ENCODE results near the gene SRRM3.
A peak's percentile ranks its signal among the peaks of the same experiment; 100 is the strongest.

Gene SRRM3

DNA sequence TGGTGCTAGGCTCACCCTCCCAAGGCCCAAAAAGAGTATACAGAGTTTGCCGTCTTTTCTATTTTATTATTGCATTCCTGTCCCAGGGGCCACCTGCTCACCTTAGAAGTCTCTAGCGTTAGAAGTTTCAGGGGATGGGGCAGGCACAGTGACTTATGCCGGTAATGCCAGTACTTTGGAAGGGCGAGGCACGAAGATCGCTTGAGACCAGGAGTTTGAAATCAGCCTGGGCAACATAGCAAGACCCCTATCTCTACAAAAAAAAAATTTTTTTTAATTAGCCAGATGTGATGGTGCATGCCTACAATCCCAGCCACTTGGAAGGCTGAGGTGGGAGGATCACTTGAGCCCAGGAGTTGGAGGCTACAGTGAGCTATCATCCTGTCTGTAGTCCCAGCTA is 70.4 kb downstream of the SRRM3 start:
- no peaks in the 10 kb centered on the region for H3K79me1 ChIP-seq (ENCODE audit: low read depth, low read length)
- H3K27ac ChIP-seq (replicated peaks; ENCODE audit: low read length), result no peak overlapping the region
- no peak overlapping the region for H2AFZ ChIP-seq (ENCODE audit: low read length)
- H3K27me3 ChIP-seq (ENCODE audit: control insufficient read depth in 3 of 3, insufficient read depth in 3 of 3, low read depth in 1 of 3, low read length in 3 of 3), result peaks cover 5 to 48% (median 24%) of the 10 kb centered on the region in 3 experiments
- H4K8ac ChIP-seq (ENCODE audit: low read depth, low read length), result no peak overlapping the region
- H3K14ac ChIP-seq (ENCODE audit: low read length), result no peak overlapping the region
- no peak for DNase-seq (ENCODE audit: low spot score)
- no peak overlapping the region for H4K91ac ChIP-seq (ENCODE audit: low read depth, low read length, poor library complexity)
- H3K9me3 ChIP-seq (replicated peaks in 1 of 2; ENCODE audit: control insufficient read depth in 2 of 2, insufficient read depth in 1 of 2, low read depth in 1 of 2, low read length in 2 of 2), result no peaks in the 10 kb centered on the region
- no peak overlapping the region for H3K23ac ChIP-seq (ENCODE audit: low read depth, low read length, poor library complexity)
- H2BK12ac ChIP-seq (ENCODE audit: low read length), result no peak overlapping the region
- H3K36me3 ChIP-seq (replicated peaks in 1 of 2; ENCODE audit: control insufficient read depth in 2 of 2, insufficient read depth in 2 of 2, low read length in 2 of 2), result no peaks in the 10 kb centered on the region
- H2BK15ac ChIP-seq (ENCODE audit: low read length), result peak overlapping the region; percentile 0
- WGBS, 2 donors (ENCODE audit: extremely low coverage in 2 of 2, insufficient read length in 2 of 2, insufficient replicate concordance in 1 of 2), result no CpG with 5 or more reads among the region's 6 CpGs
- no peak overlapping the region for H3K4me2 ChIP-seq (ENCODE audit: insufficient read depth, low read length, poor library complexity, severe bottlenecking)
- no peak overlapping the region for H2AK5ac ChIP-seq (ENCODE audit: low read depth, low read length)
- no peak overlapping the region for H3K4ac ChIP-seq (ENCODE audit: low read length)
- H2BK120ac ChIP-seq (ENCODE audit: low read depth, low read length), result no peak overlapping the region
- H2BK5ac ChIP-seq (ENCODE audit: low read length), result no peak overlapping the region
- H3K9ac ChIP-seq (ENCODE audit: low read depth, low read length, poor library complexity), result no peak overlapping the region
- H3K4me1 ChIP-seq (ENCODE audit: control insufficient read depth in 2 of 2, insufficient read depth in 1 of 2, low read depth in 1 of 2, low read length in 2 of 2), result peaks cover 7 to 12% of the 10 kb centered on the region in 2 donors
- H3K4me3 ChIP-seq (ENCODE audit: low read length in 2 of 2), result no peak overlapping the region
- H3K18ac ChIP-seq (ENCODE audit: low read length), result no peak overlapping the region

DNA sequence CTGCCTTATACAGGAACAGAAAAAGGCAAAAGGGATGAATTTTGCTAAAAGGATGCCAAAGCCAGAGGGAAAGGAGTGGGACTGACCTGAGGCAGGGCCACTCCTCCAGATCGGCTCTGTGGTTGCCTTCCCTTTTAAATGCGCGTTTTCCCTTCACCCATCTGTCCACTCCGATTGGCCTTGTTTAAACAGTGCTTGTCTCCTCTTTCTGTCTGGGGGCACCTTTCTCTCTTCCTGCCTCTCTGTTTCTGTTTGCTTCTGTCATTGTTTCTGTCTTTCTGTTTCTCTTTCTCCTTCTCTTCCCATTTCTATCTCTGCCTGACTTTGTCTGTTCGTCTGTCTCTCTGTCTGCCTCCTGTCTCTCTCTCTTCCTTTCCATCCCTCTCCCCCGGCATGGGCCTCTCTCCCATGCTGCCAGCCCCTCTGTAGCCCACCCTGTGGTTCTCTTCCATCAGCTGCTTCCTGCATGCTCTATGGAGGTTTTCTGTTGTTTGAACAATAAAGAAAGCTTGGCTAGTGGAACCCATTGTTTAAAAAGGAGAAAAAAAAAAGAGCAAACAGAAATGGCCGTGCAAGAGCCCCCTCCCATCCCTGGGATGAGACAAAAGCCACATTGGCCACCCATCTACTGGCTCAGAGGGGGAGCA is 71.3 kb downstream of the SRRM3 start:
- Histone ChIP-seq H3K4ac (ENCODE audit: low read length) (no peak overlapping the region), H3K4me1 (ENCODE audit: control insufficient read depth in 2 of 2, insufficient read depth in 1 of 2, low read depth in 1 of 2, low read length in 2 of 2) (peaks cover 6 to 12% of the 10 kb centered on the region in 2 donors), H2BK12ac (ENCODE audit: low read length) (no peak overlapping the region), H3K14ac (ENCODE audit: low read length) (no peak overlapping the region), H3K27ac (replicated peaks; ENCODE audit: low read length) (no peak overlapping the region), H2AK5ac (ENCODE audit: low read depth, low read length) (no peak overlapping the region), H2BK120ac (ENCODE audit: low read depth, low read length) (no peak overlapping the region), H3K4me3 (ENCODE audit: low read length in 2 of 2) (no peak overlapping the region), H3K9me3 (replicated peaks in 1 of 2; ENCODE audit: control insufficient read depth in 2 of 2, insufficient read depth in 1 of 2, low read depth in 1 of 2, low read length in 2 of 2) (no peaks in the 10 kb centered on the region), H4K8ac (ENCODE audit: low read depth, low read length) (no peak overlapping the region), H3K23ac (ENCODE audit: low read depth, low read length, poor library complexity) (no peak overlapping the region), H2BK15ac (ENCODE audit: low read length) (no peak overlapping the region), H3K9ac (ENCODE audit: low read depth, low read length, poor library complexity) (no peak overlapping the region), H2BK5ac (ENCODE audit: low read length) (no peak overlapping the region), H2AFZ (ENCODE audit: low read length) (peak overlapping the region; percentile 89), H3K27me3 (ENCODE audit: control insufficient read depth in 3 of 3, insufficient read depth in 3 of 3, low read depth in 1 of 3, low read length in 3 of 3) (peaks cover 3 to 48% (median 18%) of the 10 kb centered on the region in 3 experiments), H3K18ac (ENCODE audit: low read length) (no peak overlapping the region), H3K4me2 (ENCODE audit: insufficient read depth, low read length, poor library complexity, severe bottlenecking) (no peak overlapping the region), H3K79me1 (ENCODE audit: low read depth, low read length) (no peaks in the 10 kb centered on the region), H3K36me3 (replicated peaks in 1 of 2; ENCODE audit: control insufficient read depth in 2 of 2, insufficient read depth in 2 of 2, low read length in 2 of 2) (no peaks in the 10 kb centered on the region), H4K91ac (ENCODE audit: low read depth, low read length, poor library complexity) (no peak overlapping the region)
- WGBS, 2 donors (ENCODE audit: extremely low coverage in 2 of 2, insufficient read length in 2 of 2, insufficient replicate concordance in 1 of 2), result no CpG with 5 or more reads among the region's 7 CpGs
- DNase-seq (ENCODE audit: low spot score), result no peak

DNA sequence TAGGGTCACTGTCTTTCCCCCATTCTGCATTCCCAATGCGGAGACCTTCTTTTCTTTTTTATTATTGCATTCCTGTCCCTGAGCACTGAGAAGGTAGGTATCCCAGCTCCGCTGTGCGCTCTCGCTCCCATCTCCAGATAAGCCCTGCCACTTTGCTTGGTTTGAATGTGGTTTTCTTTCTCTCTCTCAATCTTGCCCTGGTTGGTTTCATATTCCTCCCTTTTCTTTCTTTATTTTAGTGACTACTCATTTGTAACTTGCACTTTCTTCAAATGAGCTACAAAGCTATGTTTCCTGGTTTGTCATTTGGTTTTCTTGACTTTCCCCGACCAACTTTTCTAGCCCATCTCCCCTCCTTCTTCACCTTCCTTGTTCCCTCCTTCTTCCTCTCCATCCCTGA is 71.8 kb downstream of the SRRM3 start:
- peak overlapping the region; percentile 89 for H2AFZ ChIP-seq (ENCODE audit: low read length)
- H3K9me3 ChIP-seq (replicated peaks in 1 of 2; ENCODE audit: control insufficient read depth in 2 of 2, insufficient read depth in 1 of 2, low read depth in 1 of 2, low read length in 2 of 2), result no peaks in the 10 kb centered on the region
- no peak overlapping the region for H3K23ac ChIP-seq (ENCODE audit: low read depth, low read length, poor library complexity)

DNA sequence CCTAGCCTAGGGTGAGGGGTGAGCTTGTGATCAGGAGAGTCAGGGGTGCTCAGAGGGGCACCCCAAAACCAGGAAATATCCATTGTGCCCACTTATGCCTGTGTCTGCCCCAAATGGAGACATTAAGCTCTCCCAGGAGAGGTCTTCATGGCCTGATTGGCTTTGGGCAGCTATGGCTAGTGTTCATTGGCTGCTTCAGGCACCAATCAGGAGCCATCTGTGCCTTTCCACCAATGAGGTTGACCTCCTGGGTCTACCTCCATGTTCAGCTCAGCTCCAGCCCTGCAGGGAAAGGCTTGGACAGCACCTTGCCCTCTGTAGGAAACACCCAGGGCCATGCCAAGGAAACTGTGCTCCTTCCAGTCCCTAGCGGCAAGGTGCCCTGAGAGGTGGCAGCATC is 76.8 kb downstream of the SRRM3 start:
- Histone ChIP-seq H2AK5ac (ENCODE audit: low read depth, low read length) (no peak overlapping the region), H2BK15ac (ENCODE audit: low read length) (no peak overlapping the region), H3K4me1 (ENCODE audit: control insufficient read depth in 2 of 2, insufficient read depth in 1 of 2, low read depth in 1 of 2, low read length in 2 of 2) (peaks cover under 1 to 3% of the 10 kb centered on the region in 2 donors), H4K8ac (ENCODE audit: low read depth, low read length) (no peak overlapping the region), H2AFZ (ENCODE audit: low read length) (no peak overlapping the region), H3K9ac (ENCODE audit: low read depth, low read length, poor library complexity) (no peak overlapping the region), H3K36me3 (replicated peaks in 1 of 2; ENCODE audit: control insufficient read depth in 2 of 2, insufficient read depth in 2 of 2, low read length in 2 of 2) (no peaks in the 10 kb centered on the region), H3K4me2 (ENCODE audit: insufficient read depth, low read length, poor library complexity, severe bottlenecking) (no peak overlapping the region), H3K23ac (ENCODE audit: low read depth, low read length, poor library complexity) (no peak overlapping the region), H3K27ac (replicated peaks; ENCODE audit: low read length) (no peak overlapping the region), H3K4ac (ENCODE audit: low read length) (no peak overlapping the region), H2BK5ac (ENCODE audit: low read length) (no peak overlapping the region), H3K18ac (ENCODE audit: low read length) (no peak overlapping the region), H2BK12ac (ENCODE audit: low read length) (no peak overlapping the region), H3K79me1 (ENCODE audit: low read depth, low read length) (no peaks in the 10 kb centered on the region), H3K9me3 (replicated peaks in 1 of 2; ENCODE audit: control insufficient read depth in 2 of 2, insufficient read depth in 1 of 2, low read depth in 1 of 2, low read length in 2 of 2) (no peaks in the 10 kb centered on the region), H4K91ac (ENCODE audit: low read depth, low read length, poor library complexity) (no peak overlapping the region), H3K27me3 (ENCODE audit: control insufficient read depth in 3 of 3, insufficient read depth in 3 of 3, low read depth in 1 of 3, low read length in 3 of 3) (peaks cover 10 to 74% (median 47%) of the 10 kb centered on the region in 3 experiments), H3K14ac (ENCODE audit: low read length) (no peak overlapping the region), H3K4me3 (ENCODE audit: low read length in 2 of 2) (no peak overlapping the region), H2BK120ac (ENCODE audit: low read depth, low read length) (no peak overlapping the region)
- no CpG with 5 or more reads among the region's 1 CpG for WGBS, 2 donors (ENCODE audit: extremely low coverage in 2 of 2, insufficient read length in 2 of 2, insufficient replicate concordance in 1 of 2)
- no peak for DNase-seq (ENCODE audit: low spot score)

More for the DNA sequence above, 71.8 kb downstream of the SRRM3 start:
- H3K18ac ChIP-seq (ENCODE audit: low read length), result no peak overlapping the region
- H3K27ac ChIP-seq (replicated peaks; ENCODE audit: low read length), result no peak overlapping the region
- H4K8ac ChIP-seq (ENCODE audit: low read depth, low read length), result no peak overlapping the region
- H3K4me2 ChIP-seq (ENCODE audit: insufficient read depth, low read length, poor library complexity, severe bottlenecking), result no peak overlapping the region
- no peak overlapping the region for H3K4ac ChIP-seq (ENCODE audit: low read length)
- no peak overlapping the region for H3K14ac ChIP-seq (ENCODE audit: low read length)
- H4K91ac ChIP-seq (ENCODE audit: low read depth, low read length, poor library complexity), result no peak overlapping the region
- H2AK5ac ChIP-seq (ENCODE audit: low read depth, low read length), result no peak overlapping the region
- H2BK15ac ChIP-seq (ENCODE audit: low read length), result no peak overlapping the region
- H3K27me3 ChIP-seq (ENCODE audit: control insufficient read depth in 3 of 3, insufficient read depth in 3 of 3, low read depth in 1 of 3, low read length in 3 of 3), result peaks cover 3 to 46% (median 15%) of the 10 kb centered on the region in 3 experiments
- WGBS, 2 donors (ENCODE audit: extremely low coverage in 2 of 2, insufficient read length in 2 of 2, insufficient replicate concordance in 1 of 2), result no CpG with 5 or more reads among the region's 5 CpGs
- H3K9ac ChIP-seq (ENCODE audit: low read depth, low read length, poor library complexity), result no peak overlapping the region
- no peaks in the 10 kb centered on the region for H3K79me1 ChIP-seq (ENCODE audit: low read depth, low read length)
- H2BK5ac ChIP-seq (ENCODE audit: low read length), result no peak overlapping the region
- no peaks in the 10 kb centered on the region for H3K36me3 ChIP-seq (replicated peaks in 1 of 2; ENCODE audit: control insufficient read depth in 2 of 2, insufficient read depth in 2 of 2, low read length in 2 of 2)
- H2BK12ac ChIP-seq (ENCODE audit: low read length), result no peak overlapping the region
- H3K4me3 ChIP-seq (ENCODE audit: low read length in 2 of 2), result no peak overlapping the region
- H2BK120ac ChIP-seq (ENCODE audit: low read depth, low read length), result no peak overlapping the region
- no peak for DNase-seq (ENCODE audit: low spot score)
- H3K4me1 ChIP-seq (ENCODE audit: control insufficient read depth in 2 of 2, insufficient read depth in 1 of 2, low read depth in 1 of 2, low read length in 2 of 2), result peaks cover 6 to 12% of the 10 kb centered on the region in 2 donors
